NCI-H82 (cell line): ENCODE results near the gene GIPC3.
"Not testable (repeated sequence)": the region's sequence is repeated elsewhere in the genome, so short reads cannot be mapped to it uniquely, and the experiment has no call there.

Experiments used
- DNase-seq: peaks from one replicate; lab custom pipeline; 2025; lab: John Stamatoyannopoulos, UW

Gene GIPC3

GRCh38 chr19:3618811-3619630 lies 33.7 kb downstream of the GIPC3 start:
- DNase-seq: no peak

GRCh38 chr19:3619631-3620012 lies 34.3 kb downstream of the GIPC3 start:
- no peak for DNase-seq

- DNase-seq: no peak
These were observed 35.0 kb downstream of the GIPC3 start for GRCh38 chr19:3620145-3620816.

GRCh38 chr19:3620817-3621547 lies 35.7 kb downstream of the GIPC3 start:
- DNase-seq: no peak

- DNase-seq: no peak
These were observed 36.4 kb downstream of the GIPC3 start for GRCh38 chr19:3621689-3622088.

- no peak for DNase-seq
These were observed 36.9 kb downstream of the GIPC3 start for GRCh38 chr19:3622224-3622623.

- DNase-seq: no peak
These were observed 38.4 kb downstream of the GIPC3 start for GRCh38 chr19:3623716-3624115.

GRCh38 chr19:3625996-3626472 lies 40.8 kb downstream of the GIPC3 start:
- no peak for DNase-seq

GRCh38 chr19:3626473-3627350 lies 41.4 kb downstream of the GIPC3 start, which contains the start of gene CACTIN:
Gene CACTIN, minus strand, starts transcription at chr19:3626790. Its CDS starts 28 bp downstream, at chr19:3626762.
- DNase-seq: peak; percentile 98

- DNase-seq: no peak
These were observed 42.1 kb downstream of the GIPC3 start for GRCh38 chr19:3627351-3627723.

GRCh38 chr19:3628766-3629165 lies 43.5 kb downstream of the GIPC3 start:
- DNase-seq: not testable (repeated sequence)

GRCh38 chr19:3631053-3631861 lies 46.0 kb downstream of the GIPC3 start:
- no peak for DNase-seq

GRCh38 chr19:3632098-3632497 lies 46.8 kb downstream of the GIPC3 start:
- DNase-seq: no peak

- DNase-seq: no peak
These were observed 47.7 kb downstream of the GIPC3 start for GRCh38 chr19:3632739-3633558.

GRCh38 chr19:3633559-3633988 lies 48.3 kb downstream of the GIPC3 start:
- no peak for DNase-seq

GRCh38 chr19:3634496-3635045 lies 49.3 kb downstream of the GIPC3 start:
- no peak for DNase-seq

- no peak for DNase-seq
These were observed 51.2 kb downstream of the GIPC3 start for GRCh38 chr19:3636506-3636905.

- DNase-seq: no peak
These were observed 51.7 kb downstream of the GIPC3 start for GRCh38 chr19:3636962-3637361.

GRCh38 chr19:3637621-3638020 lies 52.3 kb downstream of the GIPC3 start:
- no peak for DNase-seq
